HG02798 (cell line): Measurements from ENCODE around the gene MYLK.
A peak's percentile ranks its signal among the peaks of the same experiment; 100 is the strongest.

Experiments used
- ATAC-seq: cut with Tn5 transposase; IDR thresholded peaks from one replicate; pipeline ENCODE4 v1.9.1; 2021; ENCODE audit warnings: mild to moderate bottlenecking; ENCODE audit not compliant: unreplicated experiment, poor library complexity

MYLK gene

GRCh38 chr3:123584988-123585937 is 298.9 kb downstream of the MYLK start, which contains the start of gene HACD2:
HACD2 (minus strand) TSS chr3:123585053; CDS start chr3:123585027, 26 bp downstream.
- peak; percentile 93 for ATAC-seq

GRCh38 chr3:123584284-123584987 is 299.7 kb downstream of the MYLK start:
- ATAC-seq, result peak; percentile 39

GRCh38 chr3:123583561-123583960 is 300.6 kb downstream of the MYLK start:
- ATAC-seq, result no peak

- ATAC-seq, result no peak
Observed at GRCh38 chr3:123582315-123582714, 301.8 kb downstream of the MYLK start.

- no peak for ATAC-seq
Observed at GRCh38 chr3:123576122-123576521, 308.0 kb downstream of the MYLK start.

- no peak for ATAC-seq
Observed at GRCh38 chr3:123571973-123572365, 312.2 kb downstream of the MYLK start.

GRCh38 chr3:123571264-123571972 is 312.7 kb downstream of the MYLK start:
- ATAC-seq, result no peak

- ATAC-seq, result no peak
Observed at GRCh38 chr3:123568875-123569274, 315.3 kb downstream of the MYLK start.

- no peak for ATAC-seq
Observed at GRCh38 chr3:123568034-123568433, 316.1 kb downstream of the MYLK start.

- ATAC-seq, result no peak
Observed at GRCh38 chr3:123564056-123564455, 320.1 kb downstream of the MYLK start.

- no peak for ATAC-seq
Observed at GRCh38 chr3:123562547-123562946, 321.6 kb downstream of the MYLK start.

GRCh38 chr3:123561188-123561587 is 322.9 kb downstream of the MYLK start:
- ATAC-seq, result no peak
